Panc1 (cell line): ENCODE results near the gene CCDC40.

Source experiments
- CTCF ChIP-seq: fragments of 450-650 bp; IDR thresholded peaks from 2 replicates; pipeline ENCODE4 v1.5.1; 2017; ENCODE audit warnings: mild to moderate bottlenecking
- POLR2AphosphoS5 ChIP-seq: IDR thresholded peaks from 2 replicates; pipeline ENCODE4 v1.6.1; 2012; ENCODE audit warnings: mild to moderate bottlenecking, low read depth, low read length, moderate library complexity
- REST ChIP-seq, 2 experiments: IDR thresholded peaks; 2 replicates each; pipeline ENCODE4 v1.6.1; 2011 to 2012; ENCODE audit warnings: low read depth in 2 of 2, control low read depth in 1 of 2, low read length in 1 of 2, mild to moderate bottlenecking in 1 of 2, moderate library complexity in 1 of 2; ENCODE audit not compliant: insufficient read depth in 1 of 2
- TCF7L2 ChIP-seq: IDR thresholded peaks from 2 replicates; pipeline ENCODE4 v1.6.1; 2011; ENCODE audit warnings: mild to moderate bottlenecking, low read depth, low read length, inconsistent platforms

DNA sequence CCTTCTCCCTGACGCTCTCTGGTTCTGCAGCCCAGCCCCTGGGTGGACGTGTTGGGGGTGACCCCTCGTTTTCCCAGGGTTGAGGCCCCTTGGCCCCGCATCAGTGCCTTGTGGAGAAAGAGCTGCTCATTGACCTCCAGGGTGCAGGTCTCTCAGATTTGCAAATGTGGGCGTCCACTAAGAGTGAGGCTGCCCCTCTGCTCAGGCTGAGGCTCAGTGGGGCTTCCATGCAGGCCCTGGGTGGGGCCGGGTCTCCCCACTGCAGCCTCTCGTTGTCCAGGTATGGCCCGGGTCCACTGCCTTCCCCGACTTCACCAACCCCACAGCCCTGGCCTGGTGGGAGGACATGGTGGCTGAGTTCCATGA, 74.0 kb downstream of the CCDC40 start:
- no peak for TF ChIP-seq TCF7L2
- no peak for TF ChIP-seq CTCF
- no peak for TF ChIP-seq POLR2AphosphoS5
- TF ChIP-seq REST (IDR thresholded peaks at IDR 0.05; ENCODE audit: insufficient read depth in 1 of 2, low read depth in 2 of 2, low read length in 1 of 2): no peak
